GM21529 (cell line): Measurements from ENCODE around the gene SDC1.

Experiments used
- ATAC-seq: cut with Tn5 transposase; IDR thresholded peaks from one replicate; pipeline ENCODE4 v1.9.1; 2021; ENCODE audit not compliant: unreplicated experiment

SDC1 gene

GRCh38 chr2:20215183-20216040 is 9.5 kb downstream of the SDC1 start:
- no peak for ATAC-seq

GRCh38 chr2:20214566-20215182 is 10.3 kb downstream of the SDC1 start:
- ATAC-seq: no peak

- ATAC-seq: no peak
These were observed 11.0 kb downstream of the SDC1 start for GRCh38 chr2:20213651-20214565.

DNA sequence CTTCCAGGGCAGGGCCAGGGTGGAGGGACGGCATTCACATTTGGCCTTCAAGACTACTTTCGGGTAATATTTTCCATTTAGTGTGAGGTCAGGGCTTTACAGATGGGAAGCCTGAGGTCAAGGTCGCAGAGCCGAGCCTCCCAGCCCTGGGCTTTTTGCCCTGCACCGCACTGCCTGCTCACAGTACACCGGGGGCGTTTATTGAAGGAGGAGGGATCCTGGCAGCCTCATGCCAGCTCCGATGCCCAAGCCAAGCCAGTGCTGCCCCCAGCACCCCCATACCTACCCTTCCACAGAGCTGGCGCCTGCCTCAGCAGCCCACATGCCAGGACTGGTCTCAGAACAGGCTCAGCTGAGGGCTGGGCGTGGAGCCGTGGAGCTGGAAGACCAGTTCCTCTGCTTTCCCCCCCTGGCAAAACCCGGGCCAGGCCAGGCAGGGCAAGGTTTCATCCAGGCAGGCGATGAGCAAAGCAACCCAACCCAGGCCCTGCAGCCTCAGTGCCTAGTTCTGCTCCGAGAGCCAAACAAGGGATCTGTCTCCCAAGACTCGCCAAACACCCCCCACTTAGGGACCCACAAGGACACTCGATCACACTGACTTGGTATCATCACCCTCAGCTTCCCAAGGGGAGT is 11.9 kb downstream of the SDC1 start:
- no peak for ATAC-seq

DNA sequence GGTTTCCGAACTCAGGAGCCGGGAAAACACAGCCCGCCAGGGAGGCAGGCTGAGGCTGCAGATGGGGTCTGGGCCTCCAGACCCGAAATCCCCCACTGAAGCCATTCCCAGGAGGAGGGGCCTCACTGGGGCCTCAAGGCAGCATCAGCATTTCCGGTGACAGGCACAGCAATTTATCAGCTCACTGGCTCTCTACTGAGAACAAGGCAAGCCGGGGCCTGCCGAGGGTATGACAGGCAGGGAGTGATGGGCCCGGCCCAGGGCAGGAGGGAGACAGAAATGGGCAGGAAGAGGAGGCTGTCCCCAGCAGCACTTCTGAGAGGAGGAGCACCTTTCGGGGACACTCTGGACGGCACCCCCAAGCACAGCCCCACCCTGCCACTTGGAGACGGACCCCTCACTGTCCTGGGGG is 12.5 kb downstream of the SDC1 start:
- peak; percentile 39 for ATAC-seq

- ATAC-seq: peak; percentile 1
These were observed 13.0 kb downstream of the SDC1 start for GRCh38 chr2:20211860-20212458.

- no peak for ATAC-seq
These were observed 13.5 kb downstream of the SDC1 start for GRCh38 chr2:20211420-20211819.

DNA sequence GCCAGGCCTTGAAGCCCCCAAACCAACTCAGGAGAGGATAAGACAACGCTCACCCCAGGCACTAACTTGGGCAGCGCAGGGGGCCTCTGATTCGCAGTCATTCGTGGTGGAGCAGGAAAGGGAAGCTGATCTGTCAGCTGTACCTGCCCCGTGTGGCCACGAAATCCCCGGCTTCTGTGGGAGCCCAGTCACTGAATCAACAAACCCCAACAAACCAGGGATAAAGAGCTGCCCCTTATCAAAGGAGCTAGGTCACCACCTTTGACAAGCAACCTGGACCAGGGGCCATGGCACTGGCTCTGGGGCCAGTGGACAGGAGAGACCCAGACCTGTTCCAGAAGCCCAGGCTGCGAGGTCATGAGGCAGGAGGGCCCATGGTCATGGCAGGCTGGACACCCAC is 14.5 kb downstream of the SDC1 start:
- no peak for ATAC-seq

- no peak for ATAC-seq
These were observed 15.4 kb downstream of the SDC1 start for GRCh38 chr2:20209373-20210109.

DNA sequence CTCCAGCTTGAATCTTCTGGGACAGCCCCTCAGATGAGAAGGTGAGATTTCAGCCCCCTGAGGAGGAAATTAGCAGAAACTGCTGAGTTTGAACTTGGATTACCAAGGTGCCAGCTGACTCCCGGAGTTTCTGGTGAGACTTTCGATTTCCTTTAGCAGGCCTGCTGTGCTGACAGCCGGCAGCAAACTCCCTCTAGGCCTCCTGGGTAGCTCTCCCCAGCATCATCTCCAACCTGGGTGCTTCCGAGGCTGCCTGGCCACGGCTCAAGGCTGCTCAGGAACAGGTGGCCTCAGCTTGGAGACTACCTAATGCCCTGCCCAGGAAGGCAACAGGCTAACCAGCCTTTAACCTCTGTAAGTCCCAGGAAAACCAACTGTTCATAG is 16.5 kb downstream of the SDC1 start:
- no peak for ATAC-seq

- peak; percentile 68 for ATAC-seq
These were observed 17.9 kb downstream of the SDC1 start for GRCh38 chr2:20207051-20207450.

DNA sequence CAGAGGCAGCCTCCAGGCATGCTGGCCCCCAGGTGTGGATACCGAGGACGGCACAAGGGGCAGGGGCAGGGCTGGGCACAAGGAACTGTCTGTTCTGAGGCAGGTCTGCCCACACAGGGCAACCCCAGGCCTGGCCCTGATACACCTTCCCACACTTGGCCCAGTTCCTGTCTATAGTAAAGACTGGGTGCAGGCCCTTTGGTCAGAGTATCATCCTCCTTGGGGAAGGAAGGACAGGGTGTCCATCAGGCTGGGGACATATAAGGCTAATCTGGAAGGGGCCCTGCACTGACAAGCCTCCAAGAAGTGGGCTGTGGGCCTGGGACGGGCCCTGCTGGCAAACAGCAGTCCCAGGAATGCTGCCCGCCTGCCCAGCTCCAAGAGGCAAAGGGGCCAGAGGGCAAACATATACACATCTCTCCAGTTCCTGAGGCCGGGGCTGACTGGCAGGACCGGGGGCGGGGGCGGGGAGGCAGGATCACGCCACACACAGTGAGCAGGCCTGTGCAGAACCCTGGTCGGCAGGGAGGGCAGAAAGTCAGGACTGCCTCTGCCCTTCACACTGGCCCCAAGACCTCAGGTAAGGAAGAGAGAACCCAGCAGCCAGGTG is 18.9 kb downstream of the SDC1 start:
- no peak for ATAC-seq

DNA sequence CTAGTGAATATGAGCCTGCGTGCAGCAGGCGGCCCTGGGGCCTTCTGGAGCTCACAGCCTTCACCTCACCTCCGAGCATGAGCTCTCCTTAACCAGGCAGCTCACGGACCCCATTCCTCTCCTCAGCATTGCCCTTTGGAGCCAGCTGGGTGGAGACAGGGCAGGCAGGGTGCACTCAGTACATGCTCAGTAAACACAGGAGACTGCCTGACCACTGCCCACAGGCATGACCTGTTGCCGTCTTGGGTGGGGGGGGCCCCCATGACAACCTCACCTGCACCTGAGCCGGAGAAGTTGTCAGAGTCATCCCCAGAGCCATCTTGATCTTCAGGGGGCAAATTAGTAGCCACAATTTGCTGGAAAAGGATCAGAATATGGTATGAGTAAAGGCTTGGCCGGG is 19.9 kb downstream of the SDC1 start:
- no peak for ATAC-seq

DNA sequence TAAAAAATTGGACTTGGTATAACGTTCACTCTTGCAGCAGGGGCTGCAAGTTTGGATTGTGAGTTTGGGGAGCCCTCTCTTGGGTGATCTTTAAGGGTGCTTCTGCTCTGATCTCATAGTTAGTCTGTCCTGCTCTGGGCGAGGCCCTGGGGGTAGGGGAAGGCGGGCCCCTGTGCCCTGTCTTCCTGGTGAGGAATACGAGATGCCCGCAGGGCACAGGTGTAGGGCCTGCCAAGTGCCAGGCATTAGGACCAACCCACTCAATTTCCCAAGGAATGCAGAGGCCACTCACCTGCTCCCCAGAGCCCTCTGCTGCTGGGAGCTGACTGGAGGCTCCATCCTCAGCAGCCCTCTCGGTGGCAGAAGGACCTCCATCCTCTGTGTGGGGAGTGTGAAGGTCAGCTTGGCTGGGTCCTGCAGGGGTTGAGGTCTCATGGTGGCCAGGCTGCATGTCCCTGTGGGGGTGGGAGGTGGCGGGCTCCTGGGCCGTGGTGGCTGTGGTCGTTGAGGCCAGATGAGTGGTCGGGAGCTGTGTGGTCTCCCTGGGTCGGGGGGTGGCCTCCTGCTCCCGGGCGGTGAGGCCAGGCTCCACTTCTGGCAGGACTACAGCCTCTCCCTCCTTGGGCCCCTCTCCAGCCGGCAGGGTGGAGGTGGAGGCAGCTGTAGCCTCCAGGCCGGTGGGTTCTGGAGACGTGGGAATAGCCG is 21.3 kb downstream of the SDC1 start:
- ATAC-seq: no peak

GRCh38 chr2:20203072-20203471 is 21.9 kb downstream of the SDC1 start:
- ATAC-seq: no peak

DNA sequence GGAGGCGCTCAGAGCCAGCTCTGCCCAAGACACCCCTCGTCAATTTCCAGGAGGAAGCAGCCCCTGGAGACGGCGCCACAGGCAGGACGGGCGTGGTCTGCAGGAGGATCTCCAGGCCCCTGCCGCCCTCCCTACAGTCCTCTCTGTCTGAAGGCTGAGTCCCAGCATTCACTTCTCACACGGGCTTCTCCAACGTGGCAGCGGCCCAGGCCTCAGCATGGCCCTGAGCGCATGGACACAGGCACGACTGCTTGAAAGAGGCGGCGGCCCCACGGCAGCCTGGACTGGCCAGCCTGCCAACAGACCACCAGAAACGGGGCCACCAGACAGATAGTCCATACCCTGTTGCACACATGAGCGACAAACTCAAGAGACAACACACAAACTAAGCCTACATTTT is 23.3 kb downstream of the SDC1 start:
- no peak for ATAC-seq

DNA sequence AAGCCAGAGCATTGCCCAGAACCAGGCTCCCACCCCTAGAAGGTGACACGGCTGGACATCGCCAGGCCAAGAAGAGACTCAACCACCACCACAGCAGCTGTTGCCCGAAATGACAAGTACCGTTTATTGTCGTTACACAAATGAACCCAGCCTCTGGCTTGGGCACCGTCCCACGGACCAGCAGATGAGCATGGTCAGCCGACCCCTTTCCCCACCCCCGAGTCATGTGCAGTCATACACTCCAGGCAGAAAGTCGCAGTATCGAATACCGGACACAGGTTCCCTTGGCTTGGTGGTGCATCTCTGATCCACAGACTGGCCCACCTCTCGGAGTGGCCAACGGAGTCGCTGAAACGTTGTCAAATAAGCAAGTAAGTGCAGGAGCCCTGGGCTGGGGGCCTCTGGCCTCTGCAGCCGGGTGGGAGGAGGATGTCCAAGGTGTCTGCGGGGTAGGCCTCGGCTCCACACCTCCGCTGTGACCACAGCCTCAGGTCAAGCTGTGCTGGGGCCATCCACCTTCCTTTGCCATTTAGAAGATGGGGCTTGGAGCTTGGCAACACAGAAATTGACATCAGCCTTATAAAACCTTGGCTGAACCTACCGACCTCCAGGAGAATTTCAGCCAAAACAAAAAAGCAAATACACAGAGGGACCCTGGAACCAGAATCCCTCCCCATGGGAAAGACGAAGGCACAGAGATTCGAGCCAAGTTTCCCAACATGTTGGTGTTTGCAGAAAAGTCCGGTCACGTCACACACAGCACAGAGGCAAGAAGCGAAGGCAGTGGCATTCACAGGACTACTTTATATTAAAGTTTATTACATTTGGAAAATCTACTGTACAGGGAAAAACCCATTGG is 24.0 kb downstream of the SDC1 start:
- no peak for ATAC-seq

DNA sequence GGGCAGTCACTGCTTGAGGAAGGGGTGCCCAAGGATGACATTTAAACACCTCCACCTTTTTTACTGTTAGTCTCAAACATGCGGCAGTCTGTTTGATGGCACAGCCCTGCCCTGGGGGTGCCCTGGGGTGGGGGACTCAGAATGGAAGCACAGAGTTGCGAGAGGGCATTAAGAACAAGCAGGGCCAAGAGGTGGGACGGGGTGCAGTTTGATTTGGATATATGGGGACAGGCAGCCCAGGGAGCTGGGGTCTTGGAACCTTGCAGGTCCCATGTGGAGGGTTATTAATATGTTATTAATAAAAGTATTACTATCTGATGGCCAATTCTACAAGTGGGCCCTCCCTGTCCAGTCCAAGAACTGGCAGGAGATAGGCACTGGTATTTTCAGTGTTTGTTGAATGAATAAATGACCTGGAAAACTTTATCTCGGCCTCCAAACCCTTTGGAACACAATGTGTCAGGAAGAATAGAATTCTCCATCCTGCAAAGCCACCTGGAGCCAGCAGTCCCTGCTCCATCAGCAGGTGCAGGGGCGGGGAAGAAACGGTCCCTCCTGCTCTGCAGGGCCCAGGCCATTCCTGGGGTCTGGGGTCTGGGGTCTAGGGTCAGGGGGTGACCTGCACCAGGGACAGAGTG is 25.2 kb downstream of the SDC1 start:
- ATAC-seq: no peak
